GM19043 (cell line): ENCODE data around the gene AKAP13.
"Not testable (repeated sequence)": the region's sequence is repeated elsewhere in the genome, so short reads cannot be mapped to it uniquely, and the experiment has no call there.

Experiments used
- ATAC-seq: cut with Tn5 transposase; IDR thresholded peaks from one replicate; pipeline ENCODE4 v1.9.1; 2021; ENCODE audit warnings: low read depth; ENCODE audit not compliant: unreplicated experiment

AKAP13 gene

GRCh38 chr15:85631018-85631417 is 250.6 kb downstream of the AKAP13 start:
- no peak for ATAC-seq

- no peak for ATAC-seq
These were observed 251.6 kb downstream of the AKAP13 start for GRCh38 chr15:85632014-85632413.

GRCh38 chr15:85633859-85634258 is 253.5 kb downstream of the AKAP13 start:
- no peak for ATAC-seq

GRCh38 chr15:85636351-85636750 is 255.9 kb downstream of the AKAP13 start:
- ATAC-seq, result no peak

- no peak for ATAC-seq
These were observed 259.5 kb downstream of the AKAP13 start for GRCh38 chr15:85639752-85640381.

- ATAC-seq, result no peak
These were observed 261.8 kb downstream of the AKAP13 start for GRCh38 chr15:85642065-85642692.

GRCh38 chr15:85642693-85643066 is 262.3 kb downstream of the AKAP13 start:
- ATAC-seq, result no peak

- ATAC-seq, result peak; percentile 64
These were observed 266.2 kb downstream of the AKAP13 start for GRCh38 chr15:85646538-85647091.

GRCh38 chr15:85649372-85649771 is 269.0 kb downstream of the AKAP13 start:
- no peak for ATAC-seq

- no peak for ATAC-seq
These were observed 271.1 kb downstream of the AKAP13 start for GRCh38 chr15:85651548-85651947.

- no peak for ATAC-seq
These were observed 272.1 kb downstream of the AKAP13 start for GRCh38 chr15:85652457-85652856.

GRCh38 chr15:85657132-85657531 is 276.7 kb downstream of the AKAP13 start:
- no peak for ATAC-seq

GRCh38 chr15:85658816-85659215 is 278.4 kb downstream of the AKAP13 start:
- no peak for ATAC-seq

- no peak for ATAC-seq
These were observed 281.5 kb downstream of the AKAP13 start for GRCh38 chr15:85661859-85662258.

- not testable (repeated sequence) for ATAC-seq
These were observed 285.3 kb downstream of the AKAP13 start for GRCh38 chr15:85665677-85666076.

- peak; percentile 89 for ATAC-seq
These were observed 287.4 kb downstream of the AKAP13 start for GRCh38 chr15:85667491-85668424.

GRCh38 chr15:85671156-85671555 is 290.8 kb downstream of the AKAP13 start:
- ATAC-seq, result no peak

- no peak for ATAC-seq
These were observed 292.1 kb downstream of the AKAP13 start for GRCh38 chr15:85672332-85673084.

GRCh38 chr15:85673326-85673725 is 292.9 kb downstream of the AKAP13 start:
- ATAC-seq, result no peak

- no peak for ATAC-seq
These were observed 296.1 kb downstream of the AKAP13 start for GRCh38 chr15:85676342-85677098.
